ENCODE results near the gene TXNDC8.

The TXNDC8 gene

GRCh38 chr9:110266795-110267194 is 70.9 kb downstream of the TXNDC8 start:
- no peaks in the 10 kb centered on the region for H4K20me1 ChIP-seq (ENCODE audit: insufficient read depth, low read length)
- no peak for TF ChIP-seq EZH2 (IDR thresholded peaks at IDR 0.05; ENCODE audit: borderline replicate concordance, low read length)
- no peak for TF ChIP-seq CTCF (IDR thresholded peaks at IDR 0.05; ENCODE audit: low read length)
- no peaks in the 10 kb centered on the region for H3K9me2 ChIP-seq (ENCODE audit: low read depth, low read length)
- H3K27ac ChIP-seq (ENCODE audit: low read depth, low read length, poor library complexity, severe bottlenecking) = no peak overlapping the region
- no peaks in the 10 kb centered on the region for H3K4me1 ChIP-seq (ENCODE audit: insufficient read depth, low read length, severe bottlenecking)
- no peaks in the 10 kb centered on the region for H3K27me3 ChIP-seq (ENCODE audit: insufficient read depth, low read length)
- H3K4me2 ChIP-seq (ENCODE audit: low read length) = no peak overlapping the region
- no peaks in the 10 kb centered on the region for H3K79me2 ChIP-seq (ENCODE audit: insufficient read depth, low read length)
- H3K9ac ChIP-seq (ENCODE audit: low read length) = no peak overlapping the region
- no peak overlapping the region for H2AFZ ChIP-seq (ENCODE audit: low read length)
- no peaks in the 10 kb centered on the region for H3K9me3 ChIP-seq (ENCODE audit: low read length)
- H3F3A ChIP-seq (ENCODE audit: insufficient read depth, low read length) = no peaks in the 10 kb centered on the region
- H3K36me3 ChIP-seq (ENCODE audit: insufficient read depth, low read length) = no peaks in the 10 kb centered on the region
- no peak overlapping the region for H3K4me3 ChIP-seq (ENCODE audit: low read depth, low read length, poor library complexity, severe bottlenecking)

- Histone ChIP-seq H2AFZ (ENCODE audit: low read length) (no peak overlapping the region), H3K4me2 (ENCODE audit: low read length) (no peak overlapping the region), H3K9me3 (ENCODE audit: low read length) (no peaks in the 10 kb centered on the region), H4K20me1 (ENCODE audit: insufficient read depth, low read length) (no peaks in the 10 kb centered on the region), H3K4me3 (ENCODE audit: low read depth, low read length, poor library complexity, severe bottlenecking) (no peak overlapping the region), H3K9me2 (ENCODE audit: low read depth, low read length) (no peaks in the 10 kb centered on the region), H3K4me1 (ENCODE audit: insufficient read depth, low read length, severe bottlenecking) (peaks cover 8% of the 10 kb centered on the region), H3K27me3 (ENCODE audit: insufficient read depth, low read length) (no peaks in the 10 kb centered on the region), H3K27ac (ENCODE audit: low read depth, low read length, poor library complexity, severe bottlenecking) (no peak overlapping the region), H3K79me2 (ENCODE audit: insufficient read depth, low read length) (no peaks in the 10 kb centered on the region), H3K36me3 (ENCODE audit: insufficient read depth, low read length) (no peaks in the 10 kb centered on the region), H3F3A (ENCODE audit: insufficient read depth, low read length) (no peaks in the 10 kb centered on the region), H3K9ac (ENCODE audit: low read length) (no peak overlapping the region)
- TF ChIP-seq CTCF (IDR thresholded peaks at IDR 0.05; ENCODE audit: low read length) (no peak), EZH2 (IDR thresholded peaks at IDR 0.05; ENCODE audit: borderline replicate concordance, low read length) (no peak)
These were observed 76.0 kb downstream of the TXNDC8 start for GRCh38 chr9:110261632-110262031.

GRCh38 chr9:110260911-110261310 is 76.8 kb downstream of the TXNDC8 start:
- H3K4me3 ChIP-seq (ENCODE audit: low read depth, low read length, poor library complexity, severe bottlenecking) = no peak overlapping the region
- no peaks in the 10 kb centered on the region for H4K20me1 ChIP-seq (ENCODE audit: insufficient read depth, low read length)
- H3K9me3 ChIP-seq (ENCODE audit: low read length) = no peaks in the 10 kb centered on the region
- H3K4me2 ChIP-seq (ENCODE audit: low read length) = no peak overlapping the region
- no peaks in the 10 kb centered on the region for H3F3A ChIP-seq (ENCODE audit: insufficient read depth, low read length)
- H3K79me2 ChIP-seq (ENCODE audit: insufficient read depth, low read length) = no peaks in the 10 kb centered on the region
- H3K27me3 ChIP-seq (ENCODE audit: insufficient read depth, low read length) = no peaks in the 10 kb centered on the region
- H2AFZ ChIP-seq (ENCODE audit: low read length) = no peak overlapping the region
- H3K9ac ChIP-seq (ENCODE audit: low read length) = no peak overlapping the region
- H3K4me1 ChIP-seq (ENCODE audit: insufficient read depth, low read length, severe bottlenecking) = peaks cover 8% of the 10 kb centered on the region
- no peaks in the 10 kb centered on the region for H3K36me3 ChIP-seq (ENCODE audit: insufficient read depth, low read length)
- H3K27ac ChIP-seq (ENCODE audit: low read depth, low read length, poor library complexity, severe bottlenecking) = no peak overlapping the region
- TF ChIP-seq EZH2 (IDR thresholded peaks at IDR 0.05; ENCODE audit: borderline replicate concordance, low read length) (no peak), CTCF (IDR thresholded peaks at IDR 0.05; ENCODE audit: low read length) (no peak)
- no peaks in the 10 kb centered on the region for H3K9me2 ChIP-seq (ENCODE audit: low read depth, low read length)
